Mucosa of descending colon (tissue), 3 donors: Measurements from ENCODE around the gene RLBP1. TPM values are rescaled to one million over a fixed set of nuclear protein-coding genes. Genes with fewer than 3 reads are reported as not detected.

Experiments
- ATAC-seq: fragments of 200-7000 bp; cut with Tn5 transposase; one replicate; pipeline ENCODE4 v1.9.1; 2020; ENCODE audit warnings: mild to moderate bottlenecking, moderate library complexity
- DNase-seq, 3 donors: peaks; one replicate each; pipeline ENCODE4 v3.0.0-alpha.2; 2020
- H3K36me3 ChIP-seq: fragments of 200-600 bp; one replicate; pipeline ENCODE4 v1.8.0; 2021; ENCODE audit warnings: low read depth, mild to moderate bottlenecking
- H3K4me1 ChIP-seq: fragments of 200-600 bp; one replicate; pipeline ENCODE4 v1.8.0; 2021; ENCODE audit warnings: low read depth, mild to moderate bottlenecking
- H3K4me3 ChIP-seq: fragments of 200-600 bp; one replicate; pipeline ENCODE4 v1.8.0; 2021; ENCODE audit warnings: mild to moderate bottlenecking
- H3K9me3 ChIP-seq: fragments of 200-600 bp; one replicate; pipeline ENCODE4 v1.8.0; 2021; ENCODE audit warnings: mild to moderate bottlenecking
- CTCF ChIP-seq: fragments of 200-600 bp; IDR thresholded peaks from one replicate; pipeline ENCODE4 v1.8.0; 2022; ENCODE audit warnings: antibody characterized with exemption, mild to moderate bottlenecking
- intact Hi-C, 2 donors: fragments of 100-400 bp; cut with DNase I in 1 of 2; cut with micrococcal nuclease in 1 of 2; formaldehyde crosslinking; loops; one replicate each; pipeline versions ENCODE4 v1.11.0 to v1.11.1; 2022; cut with DNase I, micrococcal nuclease
- total RNA-seq, 3 donors: library from RNA; stranded (reverse); fragmentation: NEBNext Ultra II Directional in 2 of 3; extraction: Animal tissue kit (Norgen Biotek cat#: 25700) in 2 of 3; gene quantifications; one replicate each; pipeline versions ENCODE4 v1.2.1 to v1.2.4, GENCODE V29; 2021 to 2023
- donor health status: DM: no; HTN: no; CAD: no; lungs with moderate emphysema.
- donor health status: DM: no; HTN: no; CAD: no.
- donor health status: DM: no; HTN: yes; CAD: no.

RLBP1 gene
- total RNA-seq, 3 donors from 2014 or later = 2.1 TPM; not detected in 2

GRCh38 chr15:89215627-89216026 is 5.8 kb downstream of the RLBP1 start:
- no peak for DNase-seq
- Histone ChIP-seq H3K9me3 (no peaks in the 10 kb centered on the region), H3K4me3 (no peak overlapping the region), H3K4me1 (no peaks in the 10 kb centered on the region), H3K36me3 (no peaks in the 10 kb centered on the region)
- intact Hi-C loops = no loop called here
- no peak for ATAC-seq
- TF ChIP-seq CTCF = no peak

GRCh38 chr15:89211678-89212170 is 9.7 kb downstream of the RLBP1 start:
- DNase-seq = no peak
- no peak for TF ChIP-seq CTCF
- no peak for ATAC-seq
- Histone ChIP-seq H3K9me3 (no peaks in the 10 kb centered on the region), H3K4me3 (no peak overlapping the region), H3K4me1 (peaks cover 7% of the 10 kb centered on the region), H3K36me3 (no peaks in the 10 kb centered on the region)
- intact Hi-C loops = no loop called here

- Histone ChIP-seq H3K4me1 (peaks cover 7% of the 10 kb centered on the region), H3K36me3 (no peaks in the 10 kb centered on the region), H3K4me3 (no peak overlapping the region), H3K9me3 (no peaks in the 10 kb centered on the region)
- ATAC-seq = no peak
- DNase-seq = no peak
- no peak for TF ChIP-seq CTCF
- intact Hi-C loops = no loop called here
These were observed 12.3 kb downstream of the RLBP1 start for GRCh38 chr15:89209057-89209456.

GRCh38 chr15:89208256-89208655 is 13.1 kb downstream of the RLBP1 start:
- no peak overlapping the region for H3K4me3 ChIP-seq
- H3K4me1 ChIP-seq = peaks cover 7% of the 10 kb centered on the region
- peak; percentile 54 for ATAC-seq
- H3K36me3 ChIP-seq = no peaks in the 10 kb centered on the region
- DNase-seq = no peak
- intact Hi-C loops = no loop called here
- no peak for TF ChIP-seq CTCF
- H3K9me3 ChIP-seq = no peaks in the 10 kb centered on the region

- peak; percentile 96 for TF ChIP-seq CTCF
- DNase-seq (peak; percentile 74 to 85 (median 80)), ATAC-seq (peak; percentile 93)
- Histone ChIP-seq H3K9me3 (no peaks in the 10 kb centered on the region), H3K4me3 (no peak overlapping the region), H3K36me3 (no peaks in the 10 kb centered on the region), H3K4me1 (peaks cover 7% of the 10 kb centered on the region)
- intact Hi-C loops = no loop called here
These were observed 14.5 kb downstream of the RLBP1 start for GRCh38 chr15:89206908-89207331.
